Loucy (cell line): ENCODE data around the gene NES.

Experiments
- EZH2phosphoT487 ChIP-seq: fragments of 200-600 bp; IDR thresholded peaks from 2 replicates; pipeline ENCODE4 v1.6.1; 2018; ENCODE audit warnings: antibody characterized with exemption, mild to moderate bottlenecking, moderate library complexity, borderline replicate concordance
- TF ChIP-seq, protein P1 (sequence below): fragments of 200-600 bp; sonication (generic); conservative IDR thresholded peaks from 2 replicates; pipeline ENCODE4 v1.5.1; 2014; ENCODE audit warnings: mild to moderate bottlenecking, antibody characterized with exemption, low read length

DNA sequence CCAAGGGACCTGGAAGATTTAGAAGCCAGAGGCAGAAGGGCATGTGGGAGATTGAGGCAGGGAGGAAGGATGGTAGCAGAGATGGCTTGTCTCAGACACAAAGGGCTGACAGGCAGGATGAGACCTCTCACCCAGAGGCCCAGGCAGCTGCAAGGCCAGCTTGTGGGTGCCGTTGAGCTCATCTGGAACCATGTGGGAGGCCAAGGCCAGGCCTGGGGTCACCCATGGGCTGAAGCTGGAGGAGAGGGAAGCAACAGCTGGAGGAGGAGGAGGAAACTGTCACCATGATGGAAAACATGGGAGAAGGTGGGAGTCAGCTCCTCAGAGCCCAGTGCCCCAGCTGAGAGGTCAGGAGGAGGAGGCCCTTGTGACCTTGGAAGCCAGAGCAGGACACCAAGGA is 21.8 kb upstream of the NES start:
- TF ChIP-seq, protein P1, sequence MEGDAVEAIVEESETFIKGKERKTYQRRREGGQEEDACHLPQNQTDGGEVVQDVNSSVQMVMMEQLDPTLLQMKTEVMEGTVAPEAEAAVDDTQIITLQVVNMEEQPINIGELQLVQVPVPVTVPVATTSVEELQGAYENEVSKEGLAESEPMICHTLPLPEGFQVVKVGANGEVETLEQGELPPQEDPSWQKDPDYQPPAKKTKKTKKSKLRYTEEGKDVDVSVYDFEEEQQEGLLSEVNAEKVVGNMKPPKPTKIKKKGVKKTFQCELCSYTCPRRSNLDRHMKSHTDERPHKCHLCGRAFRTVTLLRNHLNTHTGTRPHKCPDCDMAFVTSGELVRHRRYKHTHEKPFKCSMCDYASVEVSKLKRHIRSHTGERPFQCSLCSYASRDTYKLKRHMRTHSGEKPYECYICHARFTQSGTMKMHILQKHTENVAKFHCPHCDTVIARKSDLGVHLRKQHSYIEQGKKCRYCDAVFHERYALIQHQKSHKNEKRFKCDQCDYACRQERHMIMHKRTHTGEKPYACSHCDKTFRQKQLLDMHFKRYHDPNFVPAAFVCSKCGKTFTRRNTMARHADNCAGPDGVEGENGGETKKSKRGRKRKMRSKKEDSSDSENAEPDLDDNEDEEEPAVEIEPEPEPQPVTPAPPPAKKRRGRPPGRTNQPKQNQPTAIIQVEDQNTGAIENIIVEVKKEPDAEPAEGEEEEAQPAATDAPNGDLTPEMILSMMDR: no peak
- TF ChIP-seq EZH2phosphoT487: no peak
